Epidermal melanocyte (primary cell): ENCODE data around the gene SEPTIN12.
"Not testable (repeated sequence)": the region's sequence is repeated elsewhere in the genome, so short reads cannot be mapped to it uniquely, and the experiment has no call there.

Experiments
- DNase-seq: peaks from one replicate; pipeline ENCODE4 v3.0.0; 2011; ENCODE audit warnings: low spot score; ENCODE audit not compliant: insufficient read length

SEPTIN12 gene

DNA sequence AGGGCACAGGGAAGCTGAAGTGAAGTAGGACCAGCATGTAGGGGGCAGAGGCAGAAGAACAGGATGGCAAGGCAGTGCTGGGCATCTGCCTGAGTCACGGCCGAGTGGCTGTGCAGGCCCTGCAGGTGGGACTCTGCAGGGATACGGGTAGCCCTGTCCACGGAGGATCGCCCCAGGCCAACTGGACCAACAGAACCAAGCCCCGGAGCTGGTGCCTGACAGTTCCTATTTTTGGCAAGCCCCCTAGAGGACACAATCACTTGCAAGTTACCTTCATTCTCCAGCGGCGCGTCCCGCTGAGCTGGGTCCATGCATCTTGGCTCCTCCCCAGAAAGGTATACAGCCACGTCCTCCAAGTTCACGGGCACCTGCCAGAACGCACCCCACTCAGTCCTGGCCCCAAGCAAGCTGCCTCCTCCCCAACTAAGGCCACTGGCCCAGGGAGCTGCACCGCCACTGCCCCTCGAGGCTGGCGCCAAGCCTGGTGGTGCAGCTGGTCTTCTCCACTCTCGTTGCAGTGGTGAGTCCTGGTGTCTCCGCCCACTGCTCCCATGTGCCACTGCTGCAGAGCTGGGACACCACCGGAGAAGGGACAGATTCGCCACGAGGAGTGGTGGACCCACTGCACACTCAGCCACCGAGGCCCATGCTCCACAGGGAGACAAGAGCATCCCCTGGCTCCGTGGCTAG is 27.8 kb downstream of the SEPTIN12 start:
- DNase-seq = no peak

DNA sequence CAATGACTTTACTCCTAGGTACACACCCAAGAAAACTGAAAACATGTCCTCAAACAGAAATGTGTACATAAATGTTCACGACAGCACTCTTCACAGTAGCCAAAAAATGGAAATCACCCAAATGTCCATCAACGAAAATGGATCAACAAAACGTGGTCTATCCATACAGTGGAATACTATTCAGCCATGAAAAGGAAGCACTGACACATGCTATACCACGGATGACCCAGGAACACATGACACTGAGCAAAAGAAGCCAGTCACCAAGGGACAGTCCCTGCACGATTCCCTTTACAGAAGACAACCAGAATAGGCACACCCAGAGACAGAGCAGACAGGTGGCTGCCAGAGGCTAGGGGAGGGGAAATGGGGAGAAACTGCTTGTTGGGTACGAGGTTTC is 32.5 kb downstream of the SEPTIN12 start:
- no peak for DNase-seq

- no peak for DNase-seq
These were observed 33.3 kb downstream of the SEPTIN12 start for GRCh38 chr16:4754865-4755264.

- no peak for DNase-seq
These were observed 34.9 kb downstream of the SEPTIN12 start for GRCh38 chr16:4753227-4753626.

DNA sequence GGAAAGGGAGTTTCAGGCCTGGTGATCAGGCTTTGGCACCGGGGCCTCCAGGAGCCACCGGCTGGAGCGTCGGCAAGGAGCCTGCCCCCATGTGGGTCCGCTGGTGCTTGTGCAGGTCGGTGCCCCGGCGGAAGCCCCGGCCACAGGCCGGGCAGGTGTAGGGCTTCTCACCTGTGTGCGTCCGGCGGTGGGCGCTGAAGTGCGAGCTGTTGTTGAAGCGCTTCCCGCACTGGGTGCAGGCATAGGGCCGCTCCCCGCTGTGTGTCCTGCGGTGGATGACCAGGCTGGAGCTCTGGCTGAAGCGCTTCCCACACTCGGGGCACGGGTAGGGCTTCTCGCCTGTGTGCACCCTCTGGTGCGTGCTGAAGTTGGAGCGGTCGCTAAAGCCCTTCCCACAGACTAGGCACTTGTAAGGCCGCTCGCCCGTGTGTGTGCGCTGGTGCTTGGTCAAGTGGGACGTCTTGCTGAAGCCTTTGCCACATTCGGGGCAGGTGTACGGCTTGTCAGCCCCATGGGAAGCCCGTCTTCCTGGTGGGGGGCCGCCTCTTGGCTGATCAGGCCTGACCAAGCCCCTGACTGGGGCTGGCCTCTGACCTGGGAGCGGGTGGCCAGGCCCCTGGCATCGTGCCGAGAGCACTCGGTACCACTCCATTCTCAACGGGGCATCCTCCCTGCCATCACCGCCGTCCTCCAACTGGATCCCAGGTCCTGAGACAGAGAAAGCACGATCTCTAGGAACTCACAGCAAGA is 35.6 kb downstream of the SEPTIN12 start:
- peak; percentile 4 for DNase-seq

GRCh38 chr16:4750896-4751295 is 37.2 kb downstream of the SEPTIN12 start:
- DNase-seq = peak; percentile 7

GRCh38 chr16:4749700-4750257 is 38.4 kb downstream of the SEPTIN12 start:
- DNase-seq = peak; percentile 3

DNA sequence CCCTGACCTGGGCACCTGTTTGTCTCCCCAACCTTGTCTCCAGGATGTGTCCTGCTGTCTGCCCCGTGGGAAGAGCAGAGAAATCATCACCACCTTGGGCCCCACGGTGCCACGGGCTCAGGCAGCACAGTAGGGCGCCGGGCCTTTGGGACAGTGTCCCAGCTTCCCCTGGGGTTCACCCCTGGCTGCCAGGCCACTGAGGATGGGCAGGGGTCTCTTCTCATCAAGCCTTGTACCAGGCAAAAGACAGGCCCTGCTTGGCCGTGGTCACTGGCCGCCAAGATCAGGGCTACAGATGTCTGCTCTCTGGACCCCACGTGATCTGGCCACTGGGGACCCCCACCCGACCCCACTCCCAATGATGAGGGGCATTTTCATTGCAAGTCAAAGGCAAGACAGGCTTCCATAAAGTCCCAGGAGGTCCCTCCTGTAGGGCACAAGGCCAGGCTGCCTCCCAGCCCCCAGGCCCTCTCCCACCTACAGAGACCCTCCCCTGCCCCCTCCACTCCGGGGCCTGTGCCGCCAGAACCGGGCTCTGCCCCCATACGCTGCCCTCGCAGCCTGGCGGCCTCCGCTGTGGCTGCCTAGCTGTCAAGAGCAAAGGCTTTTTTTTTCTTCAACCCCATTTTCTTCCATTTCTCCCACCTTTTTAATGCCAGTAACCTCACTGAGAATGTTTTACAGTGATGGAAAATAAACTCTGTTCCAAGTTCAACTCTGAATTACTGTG is 39.3 kb downstream of the SEPTIN12 start:
- peak; percentile 5 for DNase-seq

- peak; percentile 4 for DNase-seq
These were observed 40.1 kb downstream of the SEPTIN12 start for GRCh38 chr16:4747906-4748681.

DNA sequence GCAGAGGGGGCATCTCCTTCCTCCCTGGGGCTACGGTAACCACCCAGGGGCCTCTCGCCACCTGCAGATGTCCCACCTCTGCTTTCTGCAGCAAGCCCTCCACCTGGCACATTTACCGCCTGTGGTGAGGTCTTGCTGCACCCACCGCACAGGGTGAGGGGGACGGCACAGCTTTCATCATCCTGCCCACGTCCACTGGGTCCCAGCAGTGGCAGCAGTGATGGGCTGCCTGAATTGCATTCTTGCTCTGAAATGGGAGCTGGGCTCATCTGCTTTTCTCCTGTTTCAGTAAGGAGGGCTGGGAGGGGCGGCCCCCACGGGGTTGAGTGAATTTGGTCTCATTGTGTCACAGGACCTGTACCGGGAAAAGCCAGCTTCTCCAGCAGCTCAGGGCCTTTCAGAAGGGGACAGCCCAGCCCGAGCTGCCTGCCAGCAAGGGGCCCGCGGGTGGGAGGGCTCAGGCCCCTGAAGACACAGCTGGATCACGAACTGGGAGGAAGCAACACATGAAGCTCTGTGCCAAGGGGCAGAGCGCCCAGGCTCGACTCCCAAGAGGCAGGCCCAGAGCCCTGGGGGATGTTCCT is 41.1 kb downstream of the SEPTIN12 start:
- peak; percentile 16 for DNase-seq

GRCh38 chr16:4746215-4746614 is 41.9 kb downstream of the SEPTIN12 start:
- peak; percentile 3 for DNase-seq

DNA sequence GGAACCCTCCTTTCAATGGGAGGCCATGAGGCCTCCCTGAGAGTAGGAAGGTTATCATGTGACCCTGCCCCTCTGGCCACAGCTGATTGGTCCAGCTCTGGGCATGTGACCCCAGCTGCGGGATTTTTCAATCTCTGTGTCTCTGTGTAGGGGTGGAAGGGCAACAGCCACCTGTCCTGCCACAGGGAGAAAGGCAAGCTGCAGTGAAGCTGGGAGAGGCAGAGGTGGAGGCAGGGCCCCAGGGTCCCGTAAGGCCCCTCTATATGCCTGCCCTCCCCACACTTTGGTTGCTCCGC is 42.9 kb downstream of the SEPTIN12 start:
- peak; percentile 5 for DNase-seq

GRCh38 chr16:4744555-4745273 is 43.4 kb downstream of the SEPTIN12 start:
- peak; percentile 0 for DNase-seq

- DNase-seq = peak; percentile 2
These were observed 44.8 kb downstream of the SEPTIN12 start for GRCh38 chr16:4743226-4743878.

DNA sequence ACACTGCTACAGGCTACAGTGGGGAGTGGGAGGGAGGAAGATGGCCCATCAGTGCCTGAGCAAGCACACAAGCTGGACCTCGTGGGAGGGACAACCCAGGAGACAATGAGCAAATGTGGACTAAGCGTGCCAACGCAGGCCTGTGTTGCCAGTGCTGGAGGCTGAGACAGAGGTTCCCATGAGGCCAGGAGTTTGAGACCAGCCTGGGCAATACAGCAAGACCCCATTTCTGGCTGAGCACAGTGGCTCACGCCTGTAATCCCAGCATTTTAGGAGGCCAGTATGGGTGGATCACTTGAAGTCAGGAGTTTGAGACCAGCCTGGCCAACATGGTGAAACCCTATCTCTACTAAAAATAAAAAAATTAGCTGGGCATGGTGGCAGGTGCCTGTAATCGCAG is 49.8 kb downstream of the SEPTIN12 start:
- DNase-seq = not testable (repeated sequence)

GRCh38 chr16:4737545-4737944 is 50.6 kb downstream of the SEPTIN12 start:
- DNase-seq = no peak

- no peak for DNase-seq
These were observed 51.6 kb downstream of the SEPTIN12 start for GRCh38 chr16:4736546-4736945.

DNA sequence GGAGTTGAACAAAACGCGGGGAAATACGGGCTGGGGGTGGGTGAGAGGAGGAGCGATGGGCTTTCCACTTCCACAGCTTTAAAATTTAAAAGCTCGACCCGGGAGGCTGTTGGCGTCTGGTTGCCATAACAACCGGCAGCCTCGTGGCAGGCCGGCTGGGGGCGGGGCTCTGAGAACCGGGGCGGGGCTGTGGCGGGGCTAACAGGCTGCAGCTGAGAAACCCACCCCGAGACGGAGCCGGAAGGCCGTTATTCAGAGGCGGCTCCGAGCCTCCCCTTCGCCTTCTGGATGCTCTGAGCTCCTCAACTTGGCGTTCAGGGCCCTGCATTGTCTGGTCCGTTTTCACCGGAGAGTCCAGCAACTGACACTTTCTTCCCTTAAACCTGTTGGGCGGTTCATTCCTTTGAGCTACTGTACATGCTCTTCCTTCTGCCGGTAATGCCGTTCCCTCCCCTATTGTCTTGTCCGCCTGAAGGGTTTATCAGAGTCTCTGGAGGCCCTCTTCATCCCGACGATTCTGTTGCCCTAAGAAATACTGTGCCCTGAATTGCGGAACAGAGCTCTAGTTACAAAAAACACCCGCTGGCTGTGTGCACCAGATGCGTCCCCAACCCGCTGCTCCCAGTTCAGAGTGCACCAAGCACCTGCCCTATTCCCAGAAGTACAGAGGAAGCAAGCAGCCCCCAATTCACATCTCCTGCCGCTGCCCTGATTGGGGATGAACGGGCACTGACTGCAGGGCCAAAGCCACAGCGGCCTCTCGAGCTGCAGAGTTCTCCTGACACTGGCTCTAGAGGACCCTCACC is 53.2 kb downstream of the SEPTIN12 start:
- peak; percentile 77 for DNase-seq
